ENCODE results near the gene SEC23A.

DNA sequence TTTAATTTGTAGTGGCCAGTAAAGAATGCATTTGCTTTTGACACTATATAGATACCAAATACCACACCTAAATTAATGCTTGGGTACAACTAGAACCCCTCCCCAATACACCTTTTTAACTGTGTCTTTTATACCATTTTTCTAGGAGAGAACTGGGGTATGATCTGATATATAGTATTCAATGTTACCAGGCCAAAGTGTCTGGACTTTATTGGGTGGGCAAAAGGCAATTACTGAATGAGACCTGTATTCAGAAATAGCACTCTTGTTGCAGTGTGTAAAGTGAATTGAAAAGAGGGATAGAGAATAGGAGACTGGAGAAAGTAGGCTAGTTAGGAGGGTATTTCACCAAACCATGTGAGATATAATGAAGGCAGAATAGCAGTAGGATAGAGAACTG is 74.4 kb downstream of the SEC23A start:
- TF ChIP-seq CTCF (IDR thresholded peaks at IDR 0.05), result no peak
- no peak for TF ChIP-seq POLR2A (IDR thresholded peaks at IDR 0.05)
- no peak for TF ChIP-seq POLR2AphosphoS5 (IDR thresholded peaks at IDR 0.05)
